ACHN (cell line): ENCODE results near the gene TMEM209.

ENCODE experiments used
- DNase-seq: peaks from one replicate; pipeline ENCODE4 v3.0.0-alpha.2; 2015
- in situ Hi-C: cut with HindIII; loops from 2 replicates; pipeline ENCODE4 v1.10.0; 2017; ENCODE audit warnings: low sequenced_read_pairs, low pct_ligation_motif_present, low pct_unique_long_range_greater_than_20kb

Gene TMEM209

DNA sequence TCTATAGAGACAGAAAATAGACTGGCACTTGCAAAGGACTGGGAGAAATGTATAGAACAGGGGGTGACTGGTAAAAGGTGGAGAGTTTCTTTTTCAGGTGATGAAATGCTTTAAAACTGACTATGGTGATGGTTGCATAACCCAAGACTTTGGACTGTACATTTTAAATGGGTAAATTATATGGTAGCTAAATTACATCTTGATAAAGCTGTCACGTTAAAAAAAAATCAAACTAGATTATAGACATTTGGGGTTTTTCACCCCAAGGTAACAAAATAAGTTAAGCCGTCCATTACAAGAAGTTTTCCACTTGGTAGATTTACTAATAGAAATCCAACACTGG lies 24.0 kb downstream of the TMEM209 start:
- no peak for DNase-seq
- in situ Hi-C loops: no loop called here

GRCh38 chr7:130180571-130181262 lies 24.5 kb downstream of the TMEM209 start:
- no peak for DNase-seq
- in situ Hi-C loops: no loop called here

- in situ Hi-C loops: no loop called here
- DNase-seq: no peak
These were observed 25.6 kb downstream of the TMEM209 start for GRCh38 chr7:130179631-130180030.

DNA sequence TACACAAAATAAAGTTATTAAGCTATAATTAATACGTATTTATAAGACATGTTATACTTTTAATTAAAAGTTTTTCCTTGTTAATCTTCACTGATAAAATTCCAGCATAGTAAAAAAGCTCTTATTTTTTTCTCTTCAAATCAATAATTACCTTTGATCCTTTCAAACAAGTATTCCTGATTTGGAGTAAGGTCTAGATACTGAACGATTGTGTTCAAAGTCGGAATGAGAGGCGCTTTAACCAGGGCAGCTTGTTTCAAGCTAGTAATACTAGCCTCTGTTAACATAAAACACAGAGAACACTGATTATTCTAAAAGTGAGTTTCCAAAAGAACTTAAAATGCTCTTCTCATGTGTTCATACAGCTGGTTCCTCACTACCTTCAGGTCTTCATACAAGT lies 27.0 kb downstream of the TMEM209 start:
- in situ Hi-C loops: no loop called here
- DNase-seq: no peak

DNA sequence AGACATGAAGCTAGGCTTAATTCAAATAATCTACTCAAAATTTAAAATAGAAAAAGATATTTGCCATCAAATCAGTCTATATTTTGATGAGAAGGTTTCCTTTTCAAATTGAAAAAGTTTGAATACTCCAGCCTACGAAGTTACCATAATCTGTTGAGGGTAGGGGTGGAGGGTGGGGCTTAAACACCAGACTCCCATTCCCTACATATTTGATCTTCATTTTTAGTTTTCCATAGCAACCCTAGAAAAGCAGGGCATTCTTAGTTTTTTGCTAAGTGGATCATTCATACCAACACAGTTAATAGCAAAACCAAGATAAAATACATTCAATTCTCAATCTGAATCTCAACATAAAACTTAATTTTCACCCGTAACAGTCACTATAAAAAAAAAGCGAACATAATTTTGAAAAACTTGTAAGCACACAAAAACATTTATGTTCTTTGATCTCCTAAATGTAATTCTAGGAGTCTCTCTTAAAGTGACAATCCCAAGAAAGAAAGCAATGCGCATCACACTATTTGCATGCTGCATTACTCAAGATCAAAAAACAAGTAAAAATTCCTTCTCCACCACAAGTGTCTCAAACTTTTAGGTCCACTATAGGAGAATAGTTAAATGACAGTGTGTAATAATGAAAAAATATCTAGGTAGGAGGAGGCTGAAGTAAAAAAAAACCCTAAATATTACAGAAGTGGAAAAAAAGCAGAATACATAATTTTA lies 30.8 kb downstream of the TMEM209 start:
- DNase-seq: no peak
- in situ Hi-C loops: no loop called here

- DNase-seq: no peak
These were observed 43.0 kb downstream of the TMEM209 start for GRCh38 chr7:130162196-130162595.

DNA sequence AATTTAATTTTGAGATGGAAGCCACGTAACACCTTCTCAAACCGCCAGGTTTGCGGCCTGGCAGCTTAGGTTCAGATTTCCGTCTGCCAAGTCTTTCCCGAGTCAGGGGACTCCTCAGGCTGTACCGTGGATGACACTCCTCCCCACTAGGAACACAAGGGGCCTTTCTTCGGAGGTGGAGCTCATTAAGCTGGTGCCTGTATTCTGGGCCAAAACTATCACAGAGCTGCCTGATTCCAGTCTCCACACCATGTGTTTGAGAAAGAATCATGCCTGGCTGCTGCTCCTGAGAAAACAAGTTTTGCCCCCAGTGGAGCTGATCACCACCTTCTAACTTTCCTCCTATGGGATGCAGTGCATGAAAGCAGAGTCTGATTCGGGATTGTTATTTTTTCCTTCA lies 44.8 kb downstream of the TMEM209 start:
- no peak for DNase-seq
- in situ Hi-C loops: no loop called here

More at GRCh38 chr7:130162196-130162595, 43.0 kb downstream of the TMEM209 start:
- in situ Hi-C loops: no loop called here

GRCh38 chr7:130160023-130160422 lies 45.2 kb downstream of the TMEM209 start:
- in situ Hi-C loops: no loop called here
- DNase-seq: no peak

DNA sequence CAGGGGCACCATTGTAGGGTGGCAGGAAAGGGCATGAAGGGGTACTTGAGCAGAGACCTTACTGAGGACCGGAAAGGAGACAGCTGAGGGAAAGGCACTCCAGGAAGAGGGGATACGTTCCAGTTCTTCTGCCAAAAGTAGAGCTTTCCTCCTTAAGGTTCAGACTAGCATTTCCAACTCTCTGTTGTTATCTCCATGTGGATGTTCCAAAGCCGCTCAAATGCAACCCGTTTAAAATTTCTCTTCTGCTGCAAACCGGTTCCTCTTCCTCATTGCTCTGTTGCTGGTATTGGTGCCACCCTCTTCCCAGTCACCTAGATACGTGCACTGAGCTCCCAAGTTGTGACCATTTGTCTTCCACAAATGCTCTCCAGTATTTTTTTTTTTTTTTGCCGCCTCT lies 47.5 kb downstream of the TMEM209 start:
- in situ Hi-C loops: no loop called here
- DNase-seq: no peak

DNA sequence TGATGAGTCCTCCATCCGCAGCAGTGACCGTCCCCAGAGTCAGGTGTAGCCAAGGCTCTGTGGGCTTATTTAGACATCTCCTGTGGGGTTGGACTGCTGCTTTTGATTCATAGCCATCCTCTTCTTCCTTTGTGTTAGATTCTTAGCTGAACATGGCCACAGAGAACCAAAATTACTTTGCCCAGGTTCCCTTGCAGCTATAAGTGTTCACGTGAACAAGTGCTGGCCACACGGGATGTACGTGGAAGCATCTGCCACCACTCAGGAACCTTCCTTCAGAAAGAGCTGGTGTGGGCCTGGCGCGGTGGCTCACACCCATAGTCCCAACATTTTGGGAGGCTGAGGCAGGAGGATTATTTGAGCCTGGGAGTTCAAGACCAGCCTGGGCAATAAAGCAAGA lies 49.1 kb downstream of the TMEM209 start:
- DNase-seq: no peak
- in situ Hi-C loops: no loop called here

GRCh38 chr7:130154501-130155317 lies 50.5 kb downstream of the TMEM209 start:
- no peak for DNase-seq
- in situ Hi-C loops: no loop called here

GRCh38 chr7:130154131-130154500 lies 51.1 kb downstream of the TMEM209 start:
- DNase-seq: no peak
- in situ Hi-C loops: no loop called here

DNA sequence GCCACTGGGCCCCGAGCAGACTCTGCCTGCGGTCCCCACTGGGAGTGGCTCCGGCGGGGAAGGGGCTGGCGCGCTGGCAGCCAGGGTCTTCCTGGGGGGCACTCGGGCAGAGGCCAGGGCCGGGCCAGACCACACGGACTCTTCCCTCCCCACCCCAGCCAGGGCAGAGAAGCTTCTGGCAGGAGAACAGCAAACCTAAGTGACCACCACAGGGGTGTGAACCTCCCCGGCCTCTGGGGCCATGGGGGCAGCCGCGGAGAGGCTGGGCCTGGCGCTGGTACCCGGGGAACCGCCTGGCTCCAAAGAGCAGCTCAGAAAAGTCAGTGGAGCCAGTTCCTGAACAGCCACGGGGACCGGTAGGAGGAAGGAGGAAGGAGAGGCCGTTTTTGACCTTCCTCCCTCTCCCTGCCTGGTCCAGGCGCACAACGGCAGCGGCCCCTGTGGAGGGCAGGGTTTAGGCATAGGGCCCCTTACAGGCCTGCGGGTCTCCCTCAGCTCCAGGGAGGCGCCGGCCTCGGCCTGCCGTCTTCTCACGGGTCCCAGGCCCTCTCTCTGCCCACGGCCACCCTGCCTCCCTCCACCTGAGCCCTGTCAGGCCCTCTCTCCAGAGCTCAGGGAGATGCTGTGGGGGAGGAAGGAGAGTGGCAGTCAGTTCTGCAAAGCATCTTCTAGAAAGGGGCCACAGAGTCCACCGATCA lies 51.8 kb downstream of the TMEM209 start:
- DNase-seq: no peak
- in situ Hi-C loops: no loop called here

DNA sequence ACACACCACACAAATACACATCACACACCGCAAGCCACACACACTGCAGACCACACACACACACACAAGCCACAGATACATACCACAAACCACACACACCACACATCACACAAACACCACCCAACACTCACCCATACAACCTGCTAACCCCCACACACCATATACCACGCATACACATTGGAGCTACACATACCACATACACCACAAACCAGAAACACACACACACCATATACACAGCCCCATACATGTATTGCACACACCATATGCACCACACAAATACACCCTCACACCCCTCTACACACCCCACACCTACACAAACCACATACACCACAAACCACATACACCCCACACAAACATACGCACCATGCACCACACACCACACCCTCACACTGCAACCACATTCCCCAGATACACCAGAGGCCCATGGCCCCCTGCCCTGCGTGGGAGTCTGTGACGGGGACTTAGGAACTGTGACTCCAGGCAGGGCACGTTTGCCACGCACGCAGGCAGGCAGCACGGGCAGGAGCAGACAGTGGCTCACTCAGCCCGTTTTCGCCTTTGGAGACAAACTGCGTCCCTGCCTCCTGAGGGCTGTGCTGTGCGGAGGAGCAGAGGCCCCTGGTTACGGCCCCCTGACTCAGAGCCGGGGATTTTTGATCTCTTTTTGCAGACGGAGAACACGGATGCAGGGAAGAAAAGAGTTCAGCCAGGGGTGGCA lies 52.6 kb downstream of the TMEM209 start:
- DNase-seq: no peak
- in situ Hi-C loops: no loop called here

DNA sequence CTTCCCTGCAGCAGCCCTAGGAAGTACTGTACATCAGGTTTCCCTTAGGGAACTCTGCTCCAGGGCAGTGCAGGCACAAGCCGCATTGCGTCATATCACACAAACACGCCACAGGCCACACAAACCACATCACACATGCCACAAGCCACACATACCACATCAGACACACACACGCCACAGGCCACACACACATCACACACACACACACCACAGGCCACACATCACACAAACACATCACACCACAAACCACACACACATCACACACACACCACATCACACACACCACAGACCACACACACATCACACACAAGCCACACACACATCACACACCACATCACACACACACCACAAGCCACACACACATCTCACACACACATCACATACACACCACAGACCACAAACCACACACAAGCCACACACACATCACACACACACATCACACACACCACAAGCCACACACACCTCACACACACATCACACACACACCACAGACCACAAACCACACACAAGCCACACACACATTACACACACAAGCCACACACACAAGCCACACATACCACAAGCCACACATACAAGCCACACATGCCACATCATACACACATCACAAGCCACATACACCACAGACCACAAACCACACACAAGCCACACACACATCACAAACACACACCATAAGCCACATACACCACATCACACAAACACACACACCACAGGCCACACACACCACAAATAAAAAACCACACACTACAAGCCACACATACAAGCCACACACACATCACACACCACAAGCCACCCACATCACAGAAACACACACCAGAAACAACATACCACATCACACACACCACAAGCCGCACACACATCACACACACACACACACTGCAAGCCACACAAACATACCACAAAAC lies 53.4 kb downstream of the TMEM209 start:
- in situ Hi-C loops: no loop called here
- DNase-seq: no peak

GRCh38 chr7:130150587-130150986 lies 54.6 kb downstream of the TMEM209 start:
- in situ Hi-C loops: no loop called here
- DNase-seq: no peak

- DNase-seq: no peak
These were observed 55.7 kb downstream of the TMEM209 start for GRCh38 chr7:130149281-130150139.

More at GRCh38 chr7:130149281-130150139, 55.7 kb downstream of the TMEM209 start:
- in situ Hi-C loops: no loop called here
